ELR (cell line): Measurements from ENCODE around the gene CEACAM3.

Experiments used
- DNase-seq: peaks from one replicate; pipeline ENCODE4 v3.0.0-alpha.2; 2015; ENCODE audit warnings: low read depth

CEACAM3 gene

GRCh38 chr19:41792513-41793413 lies 3.6 kb upstream of the CEACAM3 start:
- peak; percentile 49 for DNase-seq

DNA sequence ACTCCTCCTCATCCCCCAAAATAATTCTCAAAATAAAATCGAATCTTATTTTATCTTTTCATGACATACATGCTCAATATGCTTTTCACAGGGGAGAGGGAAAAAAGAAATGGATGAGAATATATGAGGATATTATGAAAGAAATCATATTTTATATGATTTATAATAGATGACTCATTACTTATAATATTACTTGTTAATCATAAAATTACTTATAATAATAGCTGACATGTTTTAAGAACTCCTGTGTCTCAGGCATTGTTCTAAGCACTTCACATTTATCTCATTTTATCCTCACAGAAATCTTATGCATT lies 3.0 kb upstream of the CEACAM3 start:
- DNase-seq = no peak

DNA sequence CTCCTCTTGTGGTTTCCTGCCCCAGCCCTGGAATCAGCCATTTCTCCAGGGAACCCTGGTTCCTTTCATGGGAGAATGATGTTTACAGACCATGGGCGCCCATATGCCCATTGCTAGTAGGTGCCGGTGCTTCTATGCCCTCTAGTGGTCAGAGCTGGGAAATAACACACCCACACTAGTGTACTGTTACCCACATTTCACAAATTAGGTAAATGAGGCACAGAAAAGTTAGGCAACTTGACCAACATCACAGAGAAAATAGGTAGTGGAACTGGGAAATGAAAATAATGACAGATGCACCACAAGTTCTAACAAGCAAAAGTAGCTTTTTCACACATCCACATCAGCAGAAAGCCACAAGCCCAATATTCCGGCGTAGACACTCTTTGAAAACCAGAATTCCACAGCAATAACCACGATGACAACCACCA lies 1.3 kb upstream of the CEACAM3 start:
- DNase-seq = peak; percentile 59

GRCh38 chr19:41796901-41797300 lies 514 bp downstream of the CEACAM3 start:
- no peak for DNase-seq

- no peak for DNase-seq
Observed at GRCh38 chr19:41799444-41800000, 3.1 kb downstream of the CEACAM3 start.

DNA sequence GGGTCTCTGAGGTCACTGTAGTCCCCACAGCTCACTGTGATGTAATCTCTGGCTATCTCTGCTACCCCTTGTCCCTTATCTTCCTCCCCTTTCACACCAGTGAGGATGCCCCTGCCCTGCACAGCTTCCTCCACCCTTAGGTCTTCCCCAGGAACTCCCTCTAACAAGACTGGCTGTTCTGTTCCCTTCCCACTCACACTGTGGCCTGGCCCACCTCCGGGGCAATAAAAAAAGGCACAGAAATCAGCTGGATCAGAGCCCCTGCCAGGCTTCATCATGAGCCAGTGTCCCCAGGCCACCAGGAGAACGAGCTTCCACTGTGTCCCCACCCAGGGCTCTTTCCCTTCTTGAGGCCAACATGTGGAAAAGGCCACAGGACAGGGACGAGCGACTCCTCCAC lies 4.6 kb downstream of the CEACAM3 start:
- DNase-seq = no peak

GRCh38 chr19:41801792-41802211 lies 5.4 kb downstream of the CEACAM3 start:
- DNase-seq = no peak

- no peak for DNase-seq
Observed at GRCh38 chr19:41802770-41803169, 6.4 kb downstream of the CEACAM3 start.

- DNase-seq = no peak
Observed at GRCh38 chr19:41804336-41804735, 7.9 kb downstream of the CEACAM3 start.

DNA sequence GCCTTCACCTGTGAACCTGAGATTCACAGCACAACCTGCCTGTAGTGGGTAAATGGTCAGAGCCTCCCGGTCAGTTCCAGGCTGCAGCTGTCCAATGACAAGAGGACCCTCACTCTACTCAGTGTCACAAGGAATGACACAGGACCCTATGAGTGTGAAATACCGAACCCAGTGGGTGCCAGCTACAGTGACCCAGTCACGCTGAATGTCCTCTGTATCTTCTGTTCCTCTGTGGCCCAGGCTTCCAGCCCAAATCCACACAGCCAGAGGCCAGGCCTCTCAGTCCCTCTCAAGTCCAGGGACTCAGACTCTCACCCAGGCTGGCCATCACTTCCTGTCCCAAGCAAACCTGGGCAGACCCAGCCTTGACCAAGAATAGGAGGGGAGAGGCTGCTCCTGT lies 10.8 kb downstream of the CEACAM3 start:
- no peak for DNase-seq

DNA sequence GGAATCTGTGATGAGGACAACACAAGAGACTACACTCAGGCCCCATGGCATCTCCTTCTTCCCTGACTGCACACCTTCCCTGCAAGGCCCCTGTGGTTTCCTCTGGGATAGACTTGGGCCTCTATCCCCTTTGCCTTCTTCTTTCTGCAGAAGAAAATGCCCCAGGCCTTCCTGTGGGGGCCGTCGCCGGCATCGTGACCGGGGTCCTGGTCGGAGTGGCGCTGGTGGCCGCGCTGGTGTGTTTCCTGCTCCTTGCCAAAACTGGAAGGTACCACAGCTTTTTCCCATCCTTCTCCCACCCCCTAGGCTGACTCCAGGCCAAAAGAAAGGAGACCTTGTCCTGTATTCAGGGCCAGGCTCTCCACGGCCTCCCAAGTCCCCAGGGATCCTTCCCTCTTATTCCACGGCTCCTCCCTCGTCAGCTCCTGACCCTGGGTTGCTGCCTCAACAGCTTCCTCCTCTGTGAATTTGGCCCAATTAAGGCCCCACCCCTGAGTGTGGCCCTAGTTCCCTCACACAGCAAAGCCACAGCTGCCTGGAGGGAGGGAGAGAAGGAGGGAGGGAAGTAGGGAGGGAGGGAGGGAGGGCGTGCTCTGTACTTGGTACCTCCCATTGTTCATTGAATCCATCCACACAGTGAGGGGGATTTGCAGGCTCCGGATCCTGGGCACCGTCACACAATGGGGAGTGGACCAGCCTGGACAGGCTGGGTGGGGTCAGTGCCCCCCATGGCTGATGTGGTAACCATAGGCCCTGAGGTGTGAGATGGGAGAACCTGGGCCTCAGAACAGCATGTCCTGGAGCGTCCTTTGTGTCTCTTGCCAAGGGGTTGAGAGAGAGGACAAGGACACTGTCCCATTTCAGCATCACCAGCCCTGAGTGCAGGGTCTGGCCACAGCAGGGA lies 12.5 kb downstream of the CEACAM3 start:
- DNase-seq = no peak

DNA sequence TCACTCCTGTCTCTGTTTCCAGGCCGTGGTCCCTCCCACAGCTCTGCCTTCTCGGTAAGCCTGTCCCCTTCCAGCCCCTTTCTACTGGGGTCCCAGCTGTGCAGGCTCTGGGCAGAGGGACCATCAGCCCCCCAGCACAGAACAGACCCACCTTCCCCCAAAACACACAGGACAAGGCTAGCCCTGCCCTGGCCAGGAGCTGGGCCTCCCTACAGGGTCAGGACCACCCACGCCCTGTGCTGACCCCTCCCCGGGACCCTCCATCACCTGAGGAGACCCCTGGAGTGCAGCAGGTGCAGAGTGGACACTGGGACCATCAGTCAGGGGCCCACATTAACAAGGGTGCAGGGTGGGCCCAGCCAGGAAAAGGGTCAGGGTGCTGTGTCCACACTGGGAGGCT lies 13.9 kb downstream of the CEACAM3 start:
- no peak for DNase-seq

DNA sequence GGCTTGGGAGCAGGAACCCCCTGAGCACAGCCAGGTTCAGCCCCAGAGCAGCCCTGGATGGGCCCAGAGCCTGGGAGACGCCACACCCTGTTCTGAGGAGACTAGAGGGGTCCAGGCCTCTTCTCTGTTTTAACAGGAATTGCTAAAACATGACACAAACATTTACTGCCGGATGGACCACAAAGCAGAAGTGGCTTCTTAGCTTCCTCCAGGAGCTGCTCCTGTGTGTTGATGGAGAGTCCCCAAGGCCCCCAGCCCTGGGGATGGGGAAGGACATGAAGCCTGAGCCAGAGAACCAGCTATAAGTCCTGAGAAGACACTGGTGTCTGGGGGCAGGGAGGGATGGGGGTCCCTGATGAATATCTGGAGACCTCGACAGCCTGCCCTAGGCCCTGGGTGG lies 14.6 kb downstream of the CEACAM3 start:
- no peak for DNase-seq

DNA sequence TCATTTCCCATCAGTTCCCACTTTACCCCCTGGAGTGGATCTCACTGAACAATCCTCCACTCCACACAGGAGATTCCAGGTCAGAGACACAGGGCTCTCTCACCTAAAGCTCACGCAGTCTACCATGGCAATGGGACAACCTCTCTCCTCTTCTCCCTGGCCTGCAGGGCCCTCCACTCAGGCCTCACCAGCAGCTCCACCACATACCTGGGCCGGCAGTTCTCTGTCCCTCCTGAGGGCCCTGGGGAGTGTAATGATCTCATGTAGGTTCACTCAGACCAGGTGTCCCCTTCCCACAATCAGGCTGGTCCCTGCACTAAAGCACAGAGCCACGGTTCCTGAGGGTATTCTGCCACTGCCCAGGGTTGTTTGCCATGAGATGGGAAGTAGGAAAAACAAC lies 15.6 kb downstream of the CEACAM3 start:
- no peak for DNase-seq

- no peak for DNase-seq
Observed at GRCh38 chr19:41813911-41814310, 17.5 kb downstream of the CEACAM3 start.

DNA sequence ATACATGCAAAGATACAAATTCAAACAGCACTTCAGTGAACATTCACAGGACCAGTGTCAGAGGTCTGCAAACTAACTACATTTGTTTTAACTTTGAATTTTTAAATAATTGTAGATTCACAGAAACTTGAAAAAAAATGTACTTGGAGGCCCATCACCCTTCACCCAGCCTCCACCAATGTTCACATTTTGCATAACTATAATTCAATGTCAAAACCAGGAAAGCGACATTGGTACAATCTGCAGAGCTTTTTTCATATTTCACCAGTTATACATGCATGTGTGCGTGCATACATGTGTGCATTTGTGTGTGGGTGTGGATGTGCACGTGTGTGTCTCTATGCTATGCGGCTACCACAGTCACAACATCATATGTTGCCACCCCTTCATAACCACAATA lies 18.9 kb downstream of the CEACAM3 start:
- DNase-seq = no peak

GRCh38 chr19:41816761-41817160 lies 20.4 kb downstream of the CEACAM3 start:
- DNase-seq = no peak

DNA sequence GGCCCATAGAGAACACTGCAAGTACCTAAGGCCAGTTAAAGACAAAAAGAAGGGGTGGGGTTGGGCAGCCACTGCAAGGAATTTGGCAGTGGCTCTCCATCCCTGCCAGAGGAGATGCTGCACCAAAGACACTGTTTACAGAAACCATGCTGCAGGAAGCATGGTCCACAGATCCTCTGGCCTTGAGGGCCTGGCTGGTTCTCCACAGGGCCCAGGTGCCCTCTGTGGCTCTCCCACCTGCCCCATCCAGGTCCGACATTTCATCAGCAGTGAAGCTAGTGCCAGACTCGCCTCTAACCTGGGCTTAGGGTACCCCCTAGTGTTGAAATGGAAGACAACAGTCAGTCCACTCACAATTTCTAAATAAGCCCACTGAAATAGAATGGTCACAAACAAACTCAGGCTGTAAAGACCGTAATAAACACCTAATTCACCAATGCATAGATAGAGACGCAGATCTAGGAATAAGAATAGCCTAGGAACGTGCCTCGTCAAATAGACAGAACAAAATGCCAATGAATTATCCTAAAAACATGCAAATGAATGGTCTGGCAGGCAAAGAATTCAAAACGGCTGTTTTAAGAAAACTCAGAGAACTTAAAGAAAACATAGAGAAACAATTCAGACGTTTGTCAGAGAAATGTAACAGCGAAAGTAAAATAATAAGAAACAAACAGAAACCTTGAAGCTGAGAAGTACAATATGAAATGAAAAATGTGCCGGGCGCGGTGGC lies 24.8 kb downstream of the CEACAM3 start:
- peak; percentile 45 for DNase-seq

DNA sequence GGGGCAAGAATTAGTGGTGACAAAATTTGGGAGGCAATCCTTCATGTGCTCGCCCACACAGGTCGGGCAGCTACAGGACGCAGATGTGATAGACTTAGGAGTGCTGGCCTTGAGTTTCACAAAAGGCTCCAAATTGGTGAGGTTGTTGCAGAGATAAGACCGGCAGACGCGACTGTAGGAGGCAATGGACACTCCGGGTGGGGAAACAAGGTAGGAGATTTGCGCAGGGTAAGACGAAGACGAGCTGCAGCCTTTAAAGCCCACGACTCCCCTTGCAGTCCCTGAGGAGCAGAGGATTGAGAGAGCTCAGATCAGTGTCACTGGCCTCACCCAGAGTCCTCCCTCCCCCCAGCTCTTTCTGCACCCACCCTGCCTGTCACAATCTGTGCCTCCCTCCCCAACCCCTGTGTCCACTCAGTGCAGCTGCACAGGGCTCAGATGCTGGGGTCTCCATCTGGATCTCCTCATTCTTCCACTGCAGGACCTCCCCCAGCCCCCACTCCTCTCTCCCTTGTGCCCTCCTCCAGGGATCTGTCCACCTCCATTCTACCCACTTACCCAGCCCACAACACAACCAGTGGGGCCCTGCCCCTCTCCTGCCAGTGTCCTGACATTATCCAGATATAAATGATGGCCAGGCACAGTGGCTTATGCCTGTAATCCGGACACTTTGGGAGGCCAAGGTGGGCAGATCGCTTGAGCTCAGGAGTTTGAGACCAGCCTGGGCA lies 41.8 kb downstream of the CEACAM3 start:
- no peak for DNase-seq

DNA sequence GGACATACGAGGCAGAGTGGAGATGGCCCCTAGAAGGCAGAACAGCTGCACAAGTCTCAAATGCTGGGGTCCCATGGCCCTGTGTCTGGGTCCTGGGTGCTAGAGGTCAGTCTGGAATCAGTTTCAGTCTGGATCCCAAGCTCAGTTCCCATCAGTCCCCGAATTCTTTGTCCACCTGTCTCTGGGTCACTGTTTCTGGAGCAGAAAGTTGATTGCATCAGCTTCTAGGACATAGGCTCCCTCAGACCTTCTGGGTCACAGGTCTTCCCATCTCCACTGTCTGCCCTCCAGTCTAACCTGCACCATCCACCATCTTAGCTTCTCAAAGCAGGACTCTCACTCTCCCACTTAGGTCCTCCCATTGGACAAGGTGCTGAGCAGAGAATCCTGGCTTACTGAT lies 42.8 kb downstream of the CEACAM3 start:
- DNase-seq = no peak

- no peak for DNase-seq
Observed at GRCh38 chr19:41843371-41843770, 47.0 kb downstream of the CEACAM3 start.
